HG03460 (cell line): ENCODE measurements around the gene OBP2B.
"Not testable (repeated sequence)": the region's sequence is repeated elsewhere in the genome, so short reads cannot be mapped to it uniquely, and the experiment has no call there.

Experiments used
- ATAC-seq: cut with Tn5 transposase; IDR thresholded peaks from one replicate; pipeline ENCODE4 v1.9.1; 2021; ENCODE audit not compliant: unreplicated experiment

The OBP2B gene

DNA sequence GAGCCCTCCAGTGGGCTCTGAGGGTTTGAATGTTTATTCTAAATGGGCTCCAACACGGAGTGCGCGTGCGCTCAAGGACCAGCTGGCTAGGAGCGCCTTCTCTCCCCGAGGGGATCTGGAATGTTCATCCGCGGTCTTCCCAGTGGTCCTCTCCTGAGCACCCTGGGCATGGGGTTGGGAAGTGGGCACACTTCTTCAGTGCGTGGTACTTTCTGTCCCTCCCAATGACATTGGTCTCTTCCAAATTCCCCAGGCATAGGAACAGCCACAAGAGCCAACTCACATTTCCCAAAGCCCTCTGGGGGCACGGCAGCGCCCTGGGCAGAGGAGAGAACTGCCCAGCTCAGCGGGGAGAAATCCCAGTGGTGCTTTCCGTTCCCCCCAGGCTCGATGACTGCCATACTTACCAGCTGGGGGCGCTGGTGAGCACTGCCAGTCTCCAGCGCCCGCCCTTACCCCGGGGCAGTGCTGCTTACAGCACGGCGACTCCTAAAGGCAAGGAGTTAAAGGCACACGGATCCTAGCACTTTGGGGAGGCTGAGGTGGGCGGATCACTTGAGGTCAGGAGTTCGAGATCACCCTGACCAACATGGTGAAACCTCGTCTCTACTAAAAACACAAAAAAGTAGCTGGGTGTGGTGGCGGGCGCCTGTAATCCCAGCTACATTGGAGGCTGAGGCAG is 29.9 kb upstream of the OBP2B start:
- ATAC-seq = no peak

DNA sequence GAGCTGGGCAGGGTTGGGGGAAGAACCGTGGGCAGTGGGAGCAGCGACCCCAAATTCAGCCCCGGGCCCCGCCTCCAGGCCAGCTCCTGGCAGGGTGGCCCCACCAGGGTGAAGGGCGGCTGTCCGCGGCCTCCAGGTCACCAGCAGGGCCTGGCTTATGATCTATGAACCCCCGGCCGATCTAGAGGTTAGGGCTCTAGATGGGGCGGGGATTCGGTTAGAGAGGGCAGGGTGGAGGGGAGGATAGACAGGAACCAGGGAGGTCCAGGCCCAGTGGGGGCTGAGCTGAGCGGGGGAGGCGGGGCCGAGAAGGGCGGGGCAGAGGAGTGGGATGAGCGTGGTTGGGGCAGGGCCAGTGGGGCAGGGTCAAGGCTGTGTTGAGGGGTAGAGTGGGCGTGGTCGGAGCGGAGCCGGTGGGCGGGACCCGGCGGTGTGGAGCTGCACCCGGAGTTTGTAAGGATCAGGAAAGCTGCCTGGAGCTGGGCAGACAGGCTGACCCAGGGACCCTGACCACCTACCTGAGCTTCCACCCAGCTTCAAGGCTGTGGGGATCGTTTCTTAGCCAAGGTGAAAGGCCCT is 29.3 kb upstream of the OBP2B start:
- ATAC-seq = no peak

- no peak for ATAC-seq
Observed at GRCh38 chr9:133237035-133237731, 28.1 kb upstream of the OBP2B start.

DNA sequence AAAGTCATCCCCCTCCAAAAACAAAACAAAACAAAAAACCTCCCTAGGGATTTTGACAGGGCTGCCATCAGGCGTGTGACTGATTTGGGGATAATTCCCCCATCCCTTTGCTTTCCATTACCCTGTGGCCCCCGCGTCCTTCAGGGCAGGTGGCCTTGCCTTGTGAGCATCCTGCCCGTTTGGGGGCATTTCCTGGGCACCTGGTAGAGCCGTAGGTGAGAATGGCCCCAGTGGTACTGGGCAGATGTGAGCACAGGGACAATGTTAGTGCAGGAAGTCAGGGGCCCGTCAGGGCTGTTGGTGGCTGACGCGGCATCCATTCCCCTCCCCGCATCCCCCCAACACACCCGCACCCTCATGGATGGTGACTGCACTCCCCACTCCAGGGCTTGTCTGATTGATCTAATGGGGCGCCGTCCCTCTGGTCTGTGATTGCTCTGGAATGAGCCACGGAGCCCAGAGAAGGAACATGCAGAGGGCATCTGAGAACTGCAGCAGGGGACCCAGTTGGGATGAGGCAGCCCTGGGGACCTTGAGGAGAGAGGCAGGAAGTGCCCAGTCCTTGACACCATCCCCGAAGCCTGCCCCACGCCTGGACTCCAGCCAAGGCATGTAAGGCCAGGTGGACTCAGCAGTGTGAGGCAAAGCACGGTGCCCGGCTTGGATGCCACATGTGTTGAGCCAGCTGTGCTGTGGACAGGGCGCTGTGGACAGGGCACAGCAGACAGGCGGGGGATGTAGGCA is 27.4 kb upstream of the OBP2B start:
- not testable (repeated sequence) for ATAC-seq

GRCh38 chr9:133235549-133236222 is 26.6 kb upstream of the OBP2B start:
- no peak for ATAC-seq

GRCh38 chr9:133234577-133235322 is 25.7 kb upstream of the OBP2B start:
- ATAC-seq = no peak

- no peak for ATAC-seq
Observed at GRCh38 chr9:133233681-133234432, 24.8 kb upstream of the OBP2B start.

- not testable (repeated sequence) for ATAC-seq
Observed at GRCh38 chr9:133231934-133232568, 23.0 kb upstream of the OBP2B start.

- not testable (repeated sequence) for ATAC-seq
Observed at GRCh38 chr9:133230514-133230913, 21.5 kb upstream of the OBP2B start.

DNA sequence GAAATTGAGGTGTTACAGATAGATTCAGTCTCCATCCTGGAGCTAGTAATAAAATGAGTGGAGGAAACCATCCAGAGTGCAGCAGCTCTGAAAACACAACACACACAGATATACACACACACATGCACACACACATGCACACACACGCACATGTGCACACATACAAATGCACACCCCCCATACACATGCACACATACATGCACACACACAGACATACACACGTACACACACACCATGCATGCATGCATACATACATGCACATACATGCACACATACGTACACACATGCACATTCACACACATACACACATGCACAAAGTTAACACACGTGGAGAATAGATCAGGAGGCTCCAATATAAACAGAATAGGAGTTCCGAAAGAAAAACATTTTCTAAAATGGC is 21.0 kb upstream of the OBP2B start:
- ATAC-seq = no peak

GRCh38 chr9:133228474-133229193 is 19.6 kb upstream of the OBP2B start:
- not testable (repeated sequence) for ATAC-seq

- ATAC-seq = not testable (repeated sequence)
Observed at GRCh38 chr9:133227996-133228395, 18.9 kb upstream of the OBP2B start.

DNA sequence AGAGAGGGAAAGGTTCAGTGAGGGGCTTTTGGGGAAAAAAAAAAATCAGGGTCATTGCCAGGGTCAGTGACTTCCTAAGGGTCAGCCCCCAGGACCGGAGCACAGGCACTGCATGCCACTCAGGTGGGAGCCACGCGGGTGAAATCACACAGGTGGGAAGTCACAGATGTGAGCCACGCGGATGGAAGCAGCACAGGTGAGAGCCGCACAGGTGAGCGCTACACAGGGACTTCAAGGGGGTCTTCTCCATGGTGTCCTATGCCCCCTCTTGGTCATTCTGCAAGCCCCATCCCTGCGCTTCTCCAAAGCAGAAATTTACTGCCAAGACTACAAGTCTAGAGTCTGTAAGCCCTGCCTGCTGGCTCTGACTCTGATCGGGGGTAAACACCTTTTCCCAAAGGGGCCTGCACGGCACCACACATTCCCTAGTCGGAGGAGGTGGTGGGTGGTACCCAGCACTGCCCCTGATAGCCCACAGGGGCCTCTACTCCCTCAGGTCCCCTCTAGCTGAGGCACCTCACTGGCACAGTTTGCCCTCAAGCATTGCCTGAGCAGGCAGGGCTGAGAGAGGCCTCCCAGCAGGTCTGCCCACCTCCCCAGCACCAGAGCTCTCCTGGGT is 18.3 kb upstream of the OBP2B start:
- ATAC-seq = no peak

DNA sequence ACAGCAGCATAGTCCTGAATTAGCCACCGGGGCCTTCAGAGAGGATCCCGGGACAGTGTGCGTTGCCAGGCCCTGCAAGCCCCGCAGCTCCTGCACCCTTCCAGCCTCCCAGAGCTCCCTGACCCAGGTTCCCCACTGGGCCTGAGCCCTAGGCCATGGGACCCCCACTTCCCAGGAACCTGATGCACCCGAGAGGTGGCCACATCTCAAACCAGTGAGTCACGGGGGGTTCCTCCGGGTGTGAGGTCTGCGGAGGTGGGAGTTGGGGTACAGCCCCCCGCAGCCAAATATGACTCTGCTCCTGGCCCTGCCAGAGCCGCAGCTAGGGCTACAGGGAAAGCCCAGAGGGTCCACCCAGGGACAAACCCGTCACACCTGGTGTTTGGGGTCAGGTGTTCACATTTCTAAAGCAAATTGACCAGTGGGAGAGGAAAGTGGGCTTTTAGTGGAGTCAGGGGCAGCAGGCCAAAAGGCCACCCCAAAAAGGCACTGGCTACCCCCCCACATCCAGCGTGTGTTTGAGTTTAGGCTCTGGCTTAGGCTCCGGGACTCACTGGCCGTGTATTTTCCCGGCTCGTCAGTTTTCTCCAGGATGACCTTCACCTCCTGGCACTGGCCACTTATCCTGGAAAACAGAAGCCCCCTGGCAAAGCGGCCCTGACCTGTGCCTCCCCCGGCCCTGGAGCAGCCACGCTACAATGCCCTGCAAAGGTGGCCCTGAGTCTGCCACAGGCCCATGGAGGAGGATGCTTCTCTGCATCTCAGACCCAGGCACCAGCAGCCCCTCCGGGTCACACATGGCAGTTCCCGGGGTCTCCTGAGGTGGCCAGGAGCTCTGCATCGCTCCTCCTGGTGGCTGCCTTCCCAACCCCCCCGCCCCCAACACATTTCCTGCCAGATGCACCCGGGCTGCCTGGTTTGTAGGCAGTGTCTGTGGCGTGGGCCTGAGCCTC is 17.4 kb upstream of the OBP2B start:
- no peak for ATAC-seq

GRCh38 chr9:133225171-133226011 is 16.3 kb upstream of the OBP2B start:
- ATAC-seq = no peak

GRCh38 chr9:133224762-133225161 is 15.7 kb upstream of the OBP2B start:
- no peak for ATAC-seq
